ENCODE results near the gene E2F3.

GRCh38 chr6:20415304-20415703 lies 13.6 kb downstream of the E2F3 start:
- TF ChIP-seq EP300 (IDR thresholded peaks at IDR 0.05), result no peak
- no peak for TF ChIP-seq CTCF (IDR thresholded peaks at IDR 0.05)

Data from esophagus muscularis mucosa (tissue), 3 donors.